Epithelial cell of esophagus (primary cell): ENCODE data around the gene UBE2D4.
"Not testable (repeated sequence)": the region's sequence is repeated elsewhere in the genome, so short reads cannot be mapped to it uniquely, and the experiment has no call there.

ENCODE experiments used
- DNase-seq: peaks from one replicate; pipeline ENCODE4 v3.0.0; 2010; ENCODE audit warnings: low read depth
- H3K4me3 ChIP-seq: 2 replicates; pipeline ENCODE4 v1.5.1; 2011; ENCODE audit warnings: mild to moderate bottlenecking, low read length, control low read depth
- TF ChIP-seq, protein P1 (sequence below): IDR thresholded peaks from 2 replicates; pipeline ENCODE4 v1.5.1; 2011; ENCODE audit warnings: low read depth, mild to moderate bottlenecking, low read length, control low read depth, inconsistent platforms; ENCODE audit not compliant: insufficient read depth; ENCODE audit errors: missing control alignments

Gene UBE2D4

DNA sequence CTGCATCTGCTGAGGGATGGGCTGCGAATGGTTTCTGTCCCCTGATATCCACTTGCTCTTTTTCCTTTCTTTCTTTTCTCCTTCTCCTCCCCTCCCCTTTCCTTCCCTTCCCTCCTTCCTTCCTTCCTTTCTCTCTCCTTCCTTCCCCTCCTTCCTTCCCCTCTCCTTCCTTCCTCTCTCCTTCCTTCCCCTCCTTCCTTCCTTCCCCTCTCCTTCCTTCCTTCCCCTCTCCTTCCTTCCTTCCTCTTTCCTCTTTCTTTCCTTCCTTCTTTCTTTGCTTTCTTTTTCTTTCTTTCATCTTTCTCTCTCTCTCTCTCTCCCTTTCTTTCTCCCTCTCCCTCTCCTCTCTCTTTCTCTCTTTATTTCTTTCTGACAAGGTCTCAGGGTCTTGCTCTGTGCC, 51.3 kb downstream of the UBE2D4 start:
- no peak overlapping the region for H3K4me3 ChIP-seq
- TF ChIP-seq, protein P1, sequence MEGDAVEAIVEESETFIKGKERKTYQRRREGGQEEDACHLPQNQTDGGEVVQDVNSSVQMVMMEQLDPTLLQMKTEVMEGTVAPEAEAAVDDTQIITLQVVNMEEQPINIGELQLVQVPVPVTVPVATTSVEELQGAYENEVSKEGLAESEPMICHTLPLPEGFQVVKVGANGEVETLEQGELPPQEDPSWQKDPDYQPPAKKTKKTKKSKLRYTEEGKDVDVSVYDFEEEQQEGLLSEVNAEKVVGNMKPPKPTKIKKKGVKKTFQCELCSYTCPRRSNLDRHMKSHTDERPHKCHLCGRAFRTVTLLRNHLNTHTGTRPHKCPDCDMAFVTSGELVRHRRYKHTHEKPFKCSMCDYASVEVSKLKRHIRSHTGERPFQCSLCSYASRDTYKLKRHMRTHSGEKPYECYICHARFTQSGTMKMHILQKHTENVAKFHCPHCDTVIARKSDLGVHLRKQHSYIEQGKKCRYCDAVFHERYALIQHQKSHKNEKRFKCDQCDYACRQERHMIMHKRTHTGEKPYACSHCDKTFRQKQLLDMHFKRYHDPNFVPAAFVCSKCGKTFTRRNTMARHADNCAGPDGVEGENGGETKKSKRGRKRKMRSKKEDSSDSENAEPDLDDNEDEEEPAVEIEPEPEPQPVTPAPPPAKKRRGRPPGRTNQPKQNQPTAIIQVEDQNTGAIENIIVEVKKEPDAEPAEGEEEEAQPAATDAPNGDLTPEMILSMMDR, result no peak
- no peak for DNase-seq

DNA sequence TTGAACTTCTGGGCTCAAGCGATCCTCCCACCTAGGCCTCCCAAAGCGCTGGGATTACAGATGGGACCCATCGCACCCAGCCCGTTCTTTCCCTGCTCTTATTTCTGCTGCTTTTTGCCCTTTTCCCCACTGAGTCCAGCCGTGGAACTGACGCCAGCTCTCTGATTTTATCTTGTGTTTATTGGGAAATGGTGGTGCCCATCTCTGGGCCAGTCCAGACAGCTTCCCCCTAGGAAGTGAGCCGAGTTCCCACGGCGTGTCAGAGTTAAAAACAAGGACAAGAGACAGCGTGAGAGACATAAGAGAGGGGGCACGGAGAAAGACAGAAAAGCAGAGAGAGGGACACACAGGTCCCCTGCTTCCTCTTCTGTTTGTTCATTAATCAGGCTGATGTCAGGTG, 51.9 kb downstream of the UBE2D4 start:
- DNase-seq, H3K4me3 ChIP-seq: not testable (repeated sequence)

DNA sequence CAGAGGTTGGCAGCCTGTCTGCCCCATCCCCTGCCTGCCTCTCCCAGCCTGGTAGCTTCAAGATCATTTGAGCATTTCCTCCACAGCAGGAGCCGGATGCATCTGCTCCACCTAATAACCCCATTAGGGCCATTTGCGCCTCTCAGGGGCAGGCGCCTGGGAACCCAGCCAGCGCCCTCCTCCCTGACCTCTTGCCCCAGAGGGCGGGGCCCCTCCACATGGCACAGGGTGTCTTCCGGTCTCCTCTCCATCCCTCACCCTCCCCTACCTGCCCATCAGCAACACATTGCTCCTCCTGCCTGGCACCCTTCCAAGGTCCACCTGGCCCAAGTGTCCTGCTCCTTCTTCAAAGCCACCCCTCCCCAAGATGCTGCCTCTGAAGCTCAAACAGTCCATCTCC, 56.6 kb downstream of the UBE2D4 start:
- not testable (repeated sequence) for H3K4me3 ChIP-seq, DNase-seq

DNA sequence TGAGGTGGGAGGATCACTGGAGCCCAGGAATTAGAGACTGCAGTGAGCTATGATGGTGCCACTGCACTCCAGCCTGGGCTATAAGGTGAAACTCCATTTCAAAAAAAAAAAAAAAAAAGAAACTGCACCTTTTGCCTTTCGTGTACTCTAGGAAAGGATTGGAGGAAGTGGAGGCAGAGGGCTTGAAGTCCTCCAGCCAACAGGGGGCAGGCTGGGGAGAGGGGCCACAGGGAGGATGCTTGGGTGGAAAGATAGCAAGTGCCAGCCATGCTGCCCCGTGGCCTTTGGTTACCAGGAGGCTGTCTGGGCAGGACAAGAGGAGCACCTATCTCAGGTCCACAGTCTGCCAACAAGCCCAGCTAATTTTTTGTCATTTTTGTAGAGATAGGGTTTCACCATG, 57.5 kb downstream of the UBE2D4 start:
- not testable (repeated sequence) for DNase-seq, H3K4me3 ChIP-seq

DNA sequence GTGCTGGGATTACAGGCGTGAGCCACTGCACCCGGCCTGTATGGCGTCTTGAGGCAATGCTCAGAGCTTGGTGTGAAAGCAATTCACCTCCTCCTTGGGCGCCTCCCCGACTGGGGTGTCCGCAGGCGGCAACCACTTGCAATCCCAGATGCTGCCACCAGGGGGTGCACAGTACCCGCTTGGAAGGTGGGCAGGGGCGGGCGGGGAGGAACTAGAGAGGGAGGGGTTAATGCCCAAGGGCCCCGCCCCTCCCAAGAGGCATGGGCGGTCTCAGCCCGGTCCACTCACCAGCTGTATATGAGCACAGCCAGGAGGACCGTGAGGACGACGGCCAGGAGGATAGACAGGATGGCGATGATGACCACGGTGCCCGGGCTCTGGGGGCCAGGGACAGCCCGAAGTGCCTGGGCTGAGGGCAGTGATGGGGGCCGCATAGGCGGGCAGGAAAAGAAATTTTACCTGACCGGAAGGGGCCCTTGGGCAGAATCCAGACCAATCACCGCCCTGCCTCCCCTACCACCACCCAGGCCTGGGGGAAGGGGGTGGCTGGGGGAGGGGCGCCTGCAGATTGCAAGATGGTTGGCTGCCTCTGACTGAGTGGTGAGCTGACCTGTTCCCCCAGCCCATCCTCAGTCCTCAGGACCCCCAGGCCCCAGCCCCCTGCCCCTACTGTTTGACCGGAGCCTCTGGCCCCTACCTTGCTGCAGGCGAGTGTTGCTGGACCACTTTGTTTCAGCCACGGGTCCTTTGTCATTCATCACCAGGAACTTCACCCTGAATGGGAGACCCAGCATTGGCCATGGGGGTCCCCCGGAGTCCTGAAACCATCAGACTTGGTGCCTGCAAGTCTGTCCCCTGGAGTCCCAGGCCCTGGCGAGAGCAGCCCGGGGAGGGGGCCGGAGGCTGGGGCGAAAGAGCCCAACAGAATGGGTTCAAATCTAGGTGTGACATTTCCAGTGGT, 59.9 kb downstream of the UBE2D4 start:
- peak overlapping the region; percentile 25 for H3K4me3 ChIP-seq
- TF ChIP-seq, protein P1, result peak; percentile 47
- DNase-seq, result peak; percentile 69

DNA sequence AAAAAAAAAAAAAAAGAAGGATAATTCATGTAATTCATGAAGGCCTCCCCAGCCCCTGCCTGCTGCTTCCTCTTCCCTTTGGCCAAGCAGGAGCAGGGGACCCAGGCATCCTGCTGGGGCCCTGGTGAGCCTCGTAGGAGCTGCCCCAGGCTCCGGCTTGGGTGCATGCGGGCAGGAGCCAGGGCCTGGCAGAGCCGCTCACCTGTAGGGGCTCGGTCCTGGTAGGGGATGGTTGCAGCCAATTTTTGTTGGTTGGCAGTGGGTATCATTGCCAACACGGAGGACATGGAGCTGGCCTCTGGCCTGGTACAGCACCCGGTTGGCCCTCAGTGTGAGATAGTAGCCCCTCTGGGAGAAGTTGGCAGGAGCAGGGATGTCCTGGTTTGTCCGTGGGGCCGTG, 61.2 kb downstream of the UBE2D4 start:
- peak overlapping the region; percentile 34 for H3K4me3 ChIP-seq
- not testable (repeated sequence) for DNase-seq

DNA sequence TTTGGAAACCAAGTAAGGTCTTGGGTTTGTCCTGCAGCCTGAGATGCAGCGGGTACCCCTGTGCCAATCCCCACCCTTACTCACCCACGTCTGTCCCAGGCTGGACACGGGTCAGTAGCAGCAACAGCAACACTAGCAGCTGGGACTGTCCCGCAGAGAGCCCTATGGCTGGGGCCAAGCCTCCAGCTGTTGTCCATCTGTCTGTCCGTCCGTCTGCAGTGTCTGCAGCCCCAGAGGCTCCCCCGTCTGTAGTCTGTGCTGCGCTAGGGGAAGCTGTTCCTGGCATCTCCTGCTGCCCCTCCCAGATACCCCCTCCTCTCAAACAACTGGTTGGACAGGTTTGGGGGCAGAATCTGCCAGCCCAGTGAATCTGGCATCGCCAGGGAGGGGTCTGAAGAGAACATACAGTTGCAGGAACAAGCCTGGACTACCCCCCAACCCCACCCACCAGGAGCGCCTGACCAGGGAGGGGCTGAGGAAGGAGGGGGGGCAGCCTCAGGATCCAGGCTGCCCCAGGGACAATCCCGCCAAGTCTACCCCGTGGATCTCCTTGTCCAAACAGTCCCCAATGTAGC, 63.9 kb downstream of the UBE2D4 start:
- DNase-seq, result peak; percentile 61
- peak overlapping the region; percentile 50 for H3K4me3 ChIP-seq

DNA sequence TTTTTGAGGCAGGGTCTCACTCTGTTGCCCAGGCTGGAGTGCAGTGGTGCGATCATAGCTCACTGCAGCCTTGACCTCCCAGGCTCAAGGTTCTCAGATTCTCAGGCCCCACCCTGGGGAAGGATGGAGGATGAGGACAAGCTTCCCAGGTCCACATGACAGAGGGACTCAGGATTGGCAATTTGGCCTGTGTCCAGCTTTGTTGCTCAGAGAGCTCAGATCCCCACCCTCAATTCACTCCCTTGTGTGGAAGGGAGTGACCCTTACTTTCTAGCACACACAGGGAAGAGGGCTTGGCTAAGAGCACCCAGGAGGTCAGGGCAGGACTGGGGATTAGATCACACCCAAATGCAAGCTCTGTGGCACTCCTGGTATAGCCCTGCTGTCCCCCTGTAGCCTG, 64.6 kb downstream of the UBE2D4 start:
- DNase-seq, result peak; percentile 67
- H3K4me3 ChIP-seq, result not testable (repeated sequence)

DNA sequence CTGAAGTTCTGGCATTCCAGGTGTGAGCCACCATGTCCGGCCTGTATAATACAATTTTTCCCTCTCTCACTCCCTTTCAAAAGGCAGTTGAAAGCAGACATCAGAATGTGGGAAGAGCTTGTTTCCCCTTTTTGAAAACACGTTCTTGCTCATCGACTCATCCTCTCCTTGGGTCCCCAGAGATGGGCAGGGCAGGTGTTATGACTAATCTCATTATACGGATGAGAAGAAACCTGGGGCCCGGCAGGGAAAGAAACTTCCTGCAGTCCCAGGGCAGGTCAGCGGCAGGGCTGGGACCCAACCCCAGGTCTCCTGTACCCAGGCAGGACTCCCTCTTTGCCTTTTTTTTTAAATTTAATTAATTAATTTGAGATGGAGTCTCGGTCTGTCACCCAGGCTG, 66.7 kb downstream of the UBE2D4 start:
- DNase-seq, result peak; percentile 89
- not testable (repeated sequence) for H3K4me3 ChIP-seq

DNA sequence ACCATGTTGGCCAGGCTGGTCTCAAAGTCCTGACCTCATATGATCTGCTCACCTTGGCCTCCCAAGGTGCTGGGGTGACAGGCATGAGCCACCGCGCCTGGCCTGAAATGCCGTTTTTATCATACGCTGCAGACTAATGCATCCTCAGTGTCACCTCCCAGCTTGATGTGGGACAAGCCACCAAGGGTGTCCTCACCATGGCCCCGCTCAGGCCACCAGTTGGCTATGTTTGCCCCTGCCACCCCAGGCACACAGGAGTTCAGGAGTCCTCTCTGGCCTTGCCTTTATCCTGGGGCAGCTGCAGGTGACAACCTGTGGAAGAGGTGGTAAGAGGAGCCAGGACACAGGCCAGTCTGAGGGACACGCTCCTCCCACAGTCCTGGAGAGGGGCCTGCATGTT, 68.4 kb downstream of the UBE2D4 start:
- DNase-seq, H3K4me3 ChIP-seq: not testable (repeated sequence)

DNA sequence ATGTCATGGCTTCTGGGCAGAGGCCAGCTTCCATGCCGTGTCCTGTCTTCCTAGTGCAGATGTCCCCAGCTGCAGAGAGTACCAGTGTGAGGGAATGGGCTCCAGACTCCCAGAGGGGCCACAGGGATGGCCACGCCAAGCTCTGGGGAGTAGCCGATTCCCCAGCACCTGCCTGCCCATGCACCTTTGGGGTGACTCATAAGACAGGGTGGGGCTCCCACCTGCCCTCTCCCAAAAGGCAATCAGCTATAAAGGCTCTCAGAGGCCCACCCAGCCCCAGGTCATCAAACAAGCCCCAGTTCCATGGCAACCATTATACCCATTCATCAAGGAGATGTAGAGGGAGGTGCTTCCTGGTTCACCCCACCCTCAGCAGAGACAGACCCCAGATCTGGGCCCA, 71.3 kb downstream of the UBE2D4 start, which contains the start of gene SPDYE1:
Gene SPDYE1 (plus strand): TSS at position 366 of the 400 bp plus-strand sequence. CDS start 2,053 bp downstream, outside the sequence.
- DNase-seq, H3K4me3 ChIP-seq: not testable (repeated sequence)
